GM13976 (cell line): ENCODE measurements around the gene RBM20.

ENCODE experiments used
- DNase-seq: peaks from one replicate; pipeline ENCODE4 v3.0.0; 2012; ENCODE audit warnings: low spot score
- in situ Hi-C: fragments of 300-500 bp; cut with MboI; formaldehyde crosslinking; loops from one replicate; pipeline ENCODE4 v1.12.0; 2022; ENCODE audit warnings: low sequenced_read_pairs, mixed read lengths, inconsistent platforms; ENCODE audit not compliant: unreplicated experiment
- TF ChIP-seq, protein P1 (sequence below): IDR thresholded peaks from 2 replicates; pipeline ENCODE4 v1.5.1; 2012; ENCODE audit warnings: borderline replicate concordance, mild to moderate bottlenecking; ENCODE audit not compliant: insufficient read depth; ENCODE audit errors: extremely low read depth, missing control alignments, control extremely low read depth

Gene RBM20

DNA sequence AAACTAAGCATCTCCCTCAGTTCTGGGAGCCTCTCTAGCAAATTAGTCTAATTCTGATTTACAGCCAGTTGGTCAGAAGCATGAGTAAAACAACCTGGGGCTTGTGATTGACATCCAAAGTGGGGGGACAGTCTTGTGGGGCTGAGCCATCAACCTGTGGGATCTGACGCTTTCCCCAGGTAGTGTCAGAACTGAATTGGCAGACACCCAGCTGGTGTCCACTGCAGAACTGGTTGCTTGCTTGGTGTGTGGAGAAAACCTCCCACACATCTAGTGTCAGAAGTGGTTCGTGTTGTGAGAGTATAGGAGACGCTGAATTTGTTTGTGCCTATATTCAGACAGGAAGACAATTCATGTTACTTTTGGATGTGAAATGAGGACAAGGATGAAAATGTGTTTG, 135.4 kb downstream of the RBM20 start:
- TF ChIP-seq, protein P1, sequence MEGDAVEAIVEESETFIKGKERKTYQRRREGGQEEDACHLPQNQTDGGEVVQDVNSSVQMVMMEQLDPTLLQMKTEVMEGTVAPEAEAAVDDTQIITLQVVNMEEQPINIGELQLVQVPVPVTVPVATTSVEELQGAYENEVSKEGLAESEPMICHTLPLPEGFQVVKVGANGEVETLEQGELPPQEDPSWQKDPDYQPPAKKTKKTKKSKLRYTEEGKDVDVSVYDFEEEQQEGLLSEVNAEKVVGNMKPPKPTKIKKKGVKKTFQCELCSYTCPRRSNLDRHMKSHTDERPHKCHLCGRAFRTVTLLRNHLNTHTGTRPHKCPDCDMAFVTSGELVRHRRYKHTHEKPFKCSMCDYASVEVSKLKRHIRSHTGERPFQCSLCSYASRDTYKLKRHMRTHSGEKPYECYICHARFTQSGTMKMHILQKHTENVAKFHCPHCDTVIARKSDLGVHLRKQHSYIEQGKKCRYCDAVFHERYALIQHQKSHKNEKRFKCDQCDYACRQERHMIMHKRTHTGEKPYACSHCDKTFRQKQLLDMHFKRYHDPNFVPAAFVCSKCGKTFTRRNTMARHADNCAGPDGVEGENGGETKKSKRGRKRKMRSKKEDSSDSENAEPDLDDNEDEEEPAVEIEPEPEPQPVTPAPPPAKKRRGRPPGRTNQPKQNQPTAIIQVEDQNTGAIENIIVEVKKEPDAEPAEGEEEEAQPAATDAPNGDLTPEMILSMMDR = no peak
- DNase-seq = peak; percentile 30
- in situ Hi-C loops = no loop called here

DNA sequence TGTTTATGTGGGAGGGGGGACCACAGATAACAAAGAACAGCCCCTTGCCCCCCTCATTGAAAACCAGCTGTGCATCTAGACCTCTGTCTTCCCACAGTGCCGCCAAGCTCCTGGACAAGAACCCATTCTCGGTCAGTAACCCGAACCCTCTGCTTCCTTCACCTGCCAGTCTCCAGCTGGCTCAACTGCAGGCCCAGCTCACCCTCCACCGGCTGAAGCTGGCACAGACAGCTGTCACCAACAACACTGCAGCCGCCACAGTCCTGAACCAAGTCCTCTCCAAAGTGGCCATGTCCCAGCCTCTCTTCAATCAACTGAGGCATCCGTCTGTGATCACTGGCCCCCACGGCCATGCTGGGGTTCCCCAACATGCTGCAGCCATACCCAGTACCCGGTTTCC, 136.6 kb downstream of the RBM20 start:
- DNase-seq = no peak
- TF ChIP-seq, protein P1 = no peak
- in situ Hi-C loops = no loop called here

DNA sequence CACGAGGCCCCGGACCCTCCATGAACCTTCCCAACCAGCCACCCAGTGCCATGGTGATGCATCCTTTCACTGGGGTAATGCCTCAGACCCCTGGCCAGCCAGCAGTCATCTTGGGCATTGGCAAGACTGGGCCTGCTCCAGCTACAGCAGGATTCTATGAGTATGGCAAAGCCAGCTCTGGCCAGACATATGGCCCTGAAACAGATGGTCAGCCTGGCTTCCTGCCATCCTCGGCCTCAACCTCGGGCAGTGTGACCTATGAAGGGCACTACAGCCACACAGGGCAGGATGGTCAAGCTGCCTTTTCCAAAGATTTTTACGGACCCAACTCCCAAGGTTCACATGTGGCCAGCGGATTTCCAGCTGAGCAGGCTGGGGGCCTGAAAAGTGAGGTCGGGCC, 137.0 kb downstream of the RBM20 start:
- TF ChIP-seq, protein P1 = no peak
- in situ Hi-C loops = no loop called here
- no peak for DNase-seq

DNA sequence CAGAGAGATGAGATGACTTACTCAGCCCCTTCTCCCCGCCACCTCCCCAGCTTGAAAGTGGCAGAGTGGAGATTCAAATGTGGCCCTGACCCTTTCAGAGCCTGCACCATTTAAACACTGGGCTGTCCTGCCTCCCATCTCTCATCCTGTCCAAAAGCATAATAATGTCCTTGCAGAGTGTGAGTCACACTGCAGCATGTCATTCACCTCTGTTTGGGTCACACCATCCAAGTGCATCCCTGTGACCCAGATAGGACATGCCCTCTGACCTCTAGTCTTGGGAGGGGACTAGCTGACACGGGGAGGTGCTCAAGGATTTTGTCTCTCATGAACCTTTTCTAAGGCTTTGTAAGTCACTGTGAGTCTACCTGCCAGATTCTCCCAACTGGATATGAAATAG, 138.5 kb downstream of the RBM20 start:
- TF ChIP-seq, protein P1 = no peak
- in situ Hi-C loops = no loop called here
- DNase-seq = no peak

DNA sequence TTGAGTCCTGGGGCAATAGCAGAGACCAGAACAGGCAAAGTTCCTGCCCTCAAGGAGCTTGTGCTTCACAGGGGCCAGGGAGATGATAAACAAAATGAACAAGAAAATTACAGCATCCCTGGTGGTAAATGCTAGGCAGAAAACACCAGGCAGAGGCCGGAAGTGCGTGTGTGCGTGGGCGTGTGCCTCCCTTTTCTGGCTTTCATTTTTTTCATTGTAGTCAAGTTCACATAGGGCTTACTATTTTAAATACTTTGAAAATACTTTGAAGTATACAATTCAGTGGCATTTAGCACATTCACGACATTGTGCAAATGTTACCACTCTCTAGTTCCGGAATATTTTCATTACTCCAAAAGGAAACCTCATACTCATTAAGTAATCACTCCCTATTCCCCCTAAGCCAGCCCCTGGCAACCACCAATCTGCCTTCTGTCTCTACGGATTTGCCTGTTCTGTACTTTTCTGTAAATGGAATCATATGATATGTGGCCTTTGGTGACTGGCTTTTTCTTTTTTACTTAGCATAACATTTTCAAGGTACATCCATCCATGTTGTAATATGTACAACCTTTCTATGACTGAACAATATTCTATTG, 139.5 kb downstream of the RBM20 start:
- DNase-seq = no peak
- TF ChIP-seq, protein P1 = no peak
- in situ Hi-C loops = no loop called here

DNA sequence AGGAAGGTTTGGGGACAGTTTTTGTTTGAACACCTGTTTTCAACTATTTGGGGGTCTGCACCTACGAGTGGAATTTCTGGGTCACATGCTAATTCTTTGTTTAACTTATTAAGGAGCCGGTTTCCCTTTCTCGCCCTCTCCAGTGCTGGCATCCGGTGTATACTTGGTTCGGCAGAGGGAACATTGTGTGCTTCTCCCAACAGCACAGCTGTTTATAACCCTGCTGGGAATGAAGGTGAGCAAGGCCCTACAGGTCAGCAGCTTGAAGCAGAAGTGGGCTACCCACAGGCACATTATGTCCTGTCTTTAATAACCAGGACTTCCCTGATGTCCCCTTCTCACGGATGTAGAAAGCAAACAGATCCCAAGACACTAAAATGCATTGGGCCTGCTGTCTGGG, 140.1 kb downstream of the RBM20 start:
- DNase-seq = no peak
- in situ Hi-C loops = no loop called here
- TF ChIP-seq, protein P1 = no peak
